K562 (cell line): ENCODE data around the gene SERPING1. TPM values are rescaled to one million over a fixed set of nuclear protein-coding genes. Genes with fewer than 3 reads are reported as not detected.

Experiments used
- ARID1B ChIP-seq: fragments of 450-650 bp; IDR thresholded peaks from 2 replicates; pipeline ENCODE4 v1.6.1; 2016; ENCODE audit warnings: antibody characterized with exemption, mild to moderate bottlenecking, inconsistent platforms
- COPS2 ChIP-seq: fragments of 450-650 bp; conservative IDR thresholded peaks from 2 replicates; pipeline ENCODE4 v1.6.1; 2016; ENCODE audit warnings: mild to moderate bottlenecking, moderate library complexity
- EP400 ChIP-seq: fragments of 450-650 bp; IDR thresholded peaks from 2 replicates; pipeline ENCODE4 v1.6.1; 2017; ENCODE audit warnings: antibody characterized with exemption, mild to moderate bottlenecking, moderate library complexity
- HDAC3 ChIP-seq: fragments of 450-650 bp; IDR thresholded peaks from 2 replicates; pipeline ENCODE4 v1.6.1; 2018; ENCODE audit warnings: borderline replicate concordance, mild to moderate bottlenecking, moderate library complexity; ENCODE audit not compliant: partially characterized antibody
- HDAC6 ChIP-seq: IDR thresholded peaks from 2 replicates; pipeline ENCODE4 v1.6.1; 2012; ENCODE audit warnings: low read depth, mild to moderate bottlenecking, control low read depth, inconsistent platforms, low read length, moderate library complexity
- HDAC8 ChIP-seq: fragments of 450-650 bp; IDR thresholded peaks from 2 replicates; pipeline ENCODE4 v1.6.1; 2016; ENCODE audit warnings: mild to moderate bottlenecking, missing genetic modification characterization, moderate library complexity, missing compliant biosample characterization
- ILK ChIP-seq: fragments of 450-650 bp; IDR thresholded peaks from 2 replicates; pipeline ENCODE4 v1.6.1; 2016; ENCODE audit warnings: missing genetic modification characterization, low read depth, mild to moderate bottlenecking, missing compliant biosample characterization, moderate library complexity, borderline replicate concordance
- KLF16 ChIP-seq: IDR thresholded peaks from 2 replicates; pipeline ENCODE4 v1.6.1; 2016; ENCODE audit warnings: antibody characterized with exemption
- MEF2A ChIP-seq: IDR thresholded peaks from 2 replicates; pipeline ENCODE4 v1.6.1; 2011; ENCODE audit warnings: low read depth, mild to moderate bottlenecking, low read length, moderate library complexity; ENCODE audit not compliant: control insufficient read depth
- MTA2 ChIP-seq: fragments of 450-650 bp; IDR thresholded peaks from 2 replicates; pipeline ENCODE4 v1.6.1; 2016; ENCODE audit warnings: low read depth
- RUNX1 ChIP-seq: sonication (generic); IDR thresholded peaks from 2 replicates; pipeline ENCODE4 v1.6.1; 2016; ENCODE audit warnings: antibody characterized with exemption, low read depth
- SAFB2 ChIP-seq: fragments of 200-400 bp; formaldehyde crosslinking; IDR thresholded peaks from 2 replicates; pipeline ENCODE4 v1.6.1; 2018; ENCODE audit warnings: borderline replicate concordance, low read length, low read depth, moderate library complexity; ENCODE audit not compliant: severe bottlenecking
- TCF3 ChIP-seq: sonication (generic); formaldehyde crosslinking; IDR thresholded peaks from 2 replicates; pipeline ENCODE4 v1.4.0; 2020; ENCODE audit warnings: mild to moderate bottlenecking, missing genetic modification reagents
- TCF7L2 ChIP-seq: fragments of 150-350 bp; IDR thresholded peaks from 2 replicates; pipeline ENCODE4 v1.6.1; 2016; ENCODE audit warnings: low read depth, mild to moderate bottlenecking, low read length, moderate library complexity
- TEAD1 ChIP-seq, 2 experiments: fragments of 450-650 bp in 1 of 2; sonication (generic) in 1 of 2; formaldehyde crosslinking; IDR thresholded peaks; 2 replicates each; pipeline versions ENCODE4 v1.4.0 to v1.8.0; 2020 to 2022; ENCODE audit warnings: mild to moderate bottlenecking in 2 of 2, missing genetic modification reagents in 1 of 2
- XRCC4 ChIP-seq: IDR thresholded peaks from one replicate; pipeline ENCODE4 v1.6.1; 2011; ENCODE audit not compliant: insufficient read depth, insufficient read length; ENCODE audit errors: extremely low read depth
- ZC3H11A ChIP-seq: IDR thresholded peaks from 2 replicates; pipeline ENCODE4 v1.6.1; 2012; ENCODE audit warnings: low read depth, low read length, improper control_type of control experiment
- ZC3H8 ChIP-seq: fragments of 450-650 bp; IDR thresholded peaks from 2 replicates; pipeline ENCODE4 v1.6.1; 2017
- ZNF184 ChIP-seq: sonication (generic); formaldehyde crosslinking; IDR thresholded peaks from 2 replicates; pipeline ENCODE4 v1.5.0; 2020; ENCODE audit warnings: missing genetic modification reagents
- ZNF589 ChIP-seq: fragments of 200-800 bp; sonication (Bioruptor generic); IDR thresholded peaks from 2 replicates; pipeline ENCODE4 v1.6.1; 2016; ENCODE audit warnings: low read depth, missing genetic modification characterization, missing compliant biosample characterization
- polyA plus RNA-seq, 8 experiments: library from polyadenylated mRNA; depleted of rRNA in 4 of 8; stranded (reverse) in 5 of 8; unstranded in 3 of 8; fragments of >200 nt; fragmentation: Nextera tagmentation in 2 of 8; fragmentation: Illumina TruSeq in 1 of 8; extraction: Ambion mirVana in 2 of 8; extraction: Trizol in 1 of 8; gene quantifications; 2 replicates each; pipeline versions ENCODE4 v1.2.1 to v1.2.3, GENCODE V29; 2011 to 2014; ENCODE audit warnings: inconsistent platforms in 1 of 8, missing spikeins in 1 of 8
- total RNA-seq, 7 experiments: library from RNA; depleted of rRNA in 6 of 7; stranded (reverse); fragments of >200 nt in 6 of 7; fragmentation: Illumina TruSeq in 2 of 7; extraction: Trizol in 2 of 7; gene quantifications; 2 replicates each; pipeline versions ENCODE4 v1.2.1 to v1.2.3, GENCODE V29; 2011 to 2021; ENCODE audit warnings: low replicate concordance in 1 of 7
- TF ChIP-seq, protein P1 (sequence below), 2 experiments: IDR thresholded peaks; 2 replicates each; pipeline ENCODE4 v1.6.1; 2011; ENCODE audit warnings: borderline replicate concordance in 1 of 2, control low read depth in 1 of 2, low read depth in 1 of 2, low read length in 1 of 2, mild to moderate bottlenecking in 1 of 2, mixed read lengths in 1 of 2, moderate library complexity in 1 of 2; ENCODE audit not compliant: insufficient read depth in 1 of 2, insufficient read length in 1 of 2, poor library complexity in 1 of 2, severe bottlenecking in 1 of 2; ENCODE audit errors: extremely low read depth in 1 of 2
- TF ChIP-seq, protein P2 (sequence below): fragments of 250-450 bp; sonication (Bioruptor Pico); IDR thresholded peaks from 2 replicates; pipeline ENCODE4 v1.8.0; 2021; ENCODE audit warnings: moderate library complexity, mild to moderate bottlenecking, inconsistent platforms

SERPING1 gene
- total and polyA plus RNA-seq, 9 of the 15 experiments (the other 6 are each of a cell fraction or from before 2014, with no cell fraction given), result 0.10 to 1.00 (median 0.21) TPM; not detected in 2

DNA sequence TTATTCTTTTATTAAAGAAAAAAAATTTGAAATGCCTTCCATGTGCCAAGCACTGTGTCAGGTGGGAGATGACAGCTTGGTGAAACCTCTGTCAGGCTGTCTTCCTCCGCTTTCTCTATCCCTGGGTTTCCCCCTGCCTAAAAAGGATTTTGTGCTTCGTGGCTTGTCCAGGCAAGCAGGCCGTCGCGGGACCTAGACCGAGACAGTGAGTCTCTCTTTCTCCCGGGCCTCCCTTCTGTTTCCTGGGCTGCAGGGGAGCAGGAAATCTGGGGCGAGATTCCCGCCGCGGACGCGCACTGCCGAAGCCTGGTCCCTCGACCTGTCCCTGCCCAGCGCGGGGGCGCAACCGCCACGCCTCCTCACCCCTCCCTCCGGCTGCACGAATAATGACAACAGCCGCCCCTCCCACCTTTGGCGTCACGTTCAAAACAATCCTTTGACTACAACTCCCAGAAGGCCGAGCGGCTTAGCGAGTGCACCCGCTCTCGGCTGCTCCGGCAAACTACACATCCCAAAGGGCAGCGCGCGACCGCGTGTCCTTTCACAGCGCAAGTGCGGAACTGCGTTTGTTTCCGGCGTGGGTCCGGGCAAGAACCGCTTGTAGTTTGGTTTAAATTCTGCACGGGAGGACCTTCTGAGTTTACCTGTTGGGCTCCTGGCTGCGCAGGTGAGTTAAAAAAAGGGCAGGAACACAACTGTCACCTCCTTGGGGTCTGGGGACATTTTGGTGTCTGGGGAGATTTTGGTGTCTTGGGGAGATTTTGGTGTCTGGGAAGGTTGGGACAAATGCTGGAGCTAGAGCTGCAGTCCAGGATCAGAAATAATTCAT lies 59.9 kb downstream of the SERPING1 start, which contains the start of gene CLP1 (continued):
- TF ChIP-seq ZC3H11A (no peak), HDAC8 (no peak), RUNX1 (no peak), MTA2 (no peak), SAFB2 (no peak), TCF7L2 (no peak), HDAC3 (peak; percentile 21), TCF3 (CRISPR knock-in tag) (no peak), HDAC6 (no peak), COPS2 (no peak), ZC3H8 (no peak), XRCC4 (no peak), ARID1B (peak; percentile 26; the same call in 1 of the 2 replicates), MEF2A (no peak), ILK (tag) (no peak), ZNF589 (CRISPR knock-in tag) (peak; percentile 80; the same call in 1 of the 2 replicates), KLF16 (no peak), ZNF184 (CRISPR knock-in tag) (no peak), EP400 (peak; percentile 84), TEAD1 (CRISPR knock-in tag; IDR thresholded peaks at IDR 0.05) (0 out of 4 replicates have a peak, but pooled peaks of 1 of the 2 experiments have one; percentile 47)
- TF ChIP-seq, protein P1, sequence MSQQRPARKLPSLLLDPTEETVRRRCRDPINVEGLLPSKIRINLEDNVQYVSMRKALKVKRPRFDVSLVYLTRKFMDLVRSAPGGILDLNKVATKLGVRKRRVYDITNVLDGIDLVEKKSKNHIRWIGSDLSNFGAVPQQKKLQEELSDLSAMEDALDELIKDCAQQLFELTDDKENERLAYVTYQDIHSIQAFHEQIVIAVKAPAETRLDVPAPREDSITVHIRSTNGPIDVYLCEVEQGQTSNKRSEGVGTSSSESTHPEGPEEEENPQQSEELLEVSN (IDR thresholded peaks at IDR 0.05; ENCODE audit: borderline replicate concordance in 1 of 2, extremely low read depth in 1 of 2, insufficient read depth in 1 of 2, insufficient read length in 1 of 2, low read depth in 1 of 2, low read length in 1 of 2, poor library complexity in 1 of 2, severe bottlenecking in 1 of 2), result peak; percentile 66 to 82
- TF ChIP-seq, protein P2, sequence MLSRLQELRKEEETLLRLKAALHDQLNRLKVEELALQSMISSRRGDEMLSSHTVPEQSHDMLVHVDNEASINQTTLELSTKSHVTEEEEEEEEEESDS (CRISPR knock-in tag), result no peak
